PFSK-1 (cell line): Measurements from ENCODE around the gene PRR9.

ENCODE experiments used
- FOXP2 ChIP-seq: optimal IDR thresholded peaks from 2 replicates; pipeline ENCODE3; 2011; ENCODE audit warnings: borderline replicate concordance, control low read depth, inconsistent platforms; ENCODE audit not compliant: insufficient read depth; ENCODE audit errors: extremely low read length, extremely low read depth
- POLR2AphosphoS5 ChIP-seq: IDR thresholded peaks from 2 replicates; pipeline ENCODE4 v1.6.1; 2012; ENCODE audit warnings: low read depth, mild to moderate bottlenecking, control low read depth, low read length, moderate library complexity
- REST ChIP-seq, 2 experiments: IDR thresholded peaks; 2 replicates each; pipeline versions ENCODE4 v1.6.1 to v1.8.0; 2011 to 2012; ENCODE audit warnings: low read depth in 2 of 2, low read length in 2 of 2, control low read depth in 1 of 2, inconsistent platforms in 1 of 2, mild to moderate bottlenecking in 1 of 2, moderate library complexity in 1 of 2; ENCODE audit not compliant: insufficient read depth in 1 of 2
- SIN3A ChIP-seq: IDR thresholded peaks from 2 replicates; pipeline ENCODE4 v1.6.1; 2012; ENCODE audit warnings: mild to moderate bottlenecking, low read length, moderate library complexity, borderline replicate concordance; ENCODE audit not compliant: insufficient read depth
- TAF1 ChIP-seq: IDR thresholded peaks from 2 replicates; pipeline ENCODE4 v1.6.1; 2012; ENCODE audit warnings: low read length, control low read depth, borderline replicate concordance; ENCODE audit not compliant: insufficient read depth

- no peak for TF ChIP-seq REST (IDR thresholded peaks at IDR 0.05; ENCODE audit: insufficient read depth in 1 of 2, low read depth in 2 of 2, low read length in 2 of 2)
- no peak for TF ChIP-seq SIN3A
- TF ChIP-seq POLR2AphosphoS5, result no peak
- no peak for TF ChIP-seq TAF1
- no peak for TF ChIP-seq FOXP2
These were observed 16.1 kb downstream of the PRR9 start for GRCh38 chr1:153233448-153233847.
